GM19324 (cell line): ENCODE measurements around the gene NMT2.

Experiments
- ATAC-seq: cut with Tn5 transposase; IDR thresholded peaks from one replicate; pipeline ENCODE4 v1.9.1; 2021; ENCODE audit warnings: mild to moderate bottlenecking, moderate library complexity; ENCODE audit not compliant: unreplicated experiment, low FRiP score

The NMT2 gene

DNA sequence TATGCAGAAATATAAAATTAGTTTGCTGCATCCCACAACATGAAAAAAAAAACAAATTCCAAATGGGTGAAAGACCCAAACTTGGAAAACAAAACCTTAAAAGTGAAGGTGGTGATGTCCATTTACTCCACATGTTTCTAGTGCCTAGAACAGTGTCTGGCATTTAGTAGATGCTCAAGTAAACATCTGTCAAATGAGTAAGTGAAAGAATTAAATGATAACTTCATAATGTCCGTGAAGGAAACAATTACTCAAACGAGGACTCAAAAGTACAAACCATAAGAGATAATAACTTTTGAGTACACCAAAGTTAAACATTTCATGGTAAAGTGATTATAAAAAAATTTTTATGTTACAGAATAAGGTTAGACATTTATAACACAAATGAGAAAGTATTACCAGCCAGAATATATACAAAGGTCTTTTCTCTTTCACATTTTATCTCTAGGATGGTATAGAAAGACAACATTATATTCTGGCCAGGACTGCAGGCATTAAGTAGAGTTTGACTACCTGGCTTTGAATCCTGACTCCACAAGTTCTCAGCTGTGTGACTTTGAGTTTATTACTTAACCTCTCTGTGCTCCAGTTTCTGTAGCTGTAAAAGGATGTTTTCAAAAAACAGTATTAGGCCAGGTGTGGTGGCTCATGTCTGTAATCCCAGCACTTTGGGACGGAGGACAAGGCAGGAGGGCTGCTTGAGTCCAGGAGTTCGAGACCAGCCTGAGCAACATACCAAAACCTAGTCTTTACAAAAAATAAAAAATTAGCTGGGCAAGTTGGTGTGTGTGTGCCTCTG is 20.7 kb downstream of the NMT2 start:
- no peak for ATAC-seq

DNA sequence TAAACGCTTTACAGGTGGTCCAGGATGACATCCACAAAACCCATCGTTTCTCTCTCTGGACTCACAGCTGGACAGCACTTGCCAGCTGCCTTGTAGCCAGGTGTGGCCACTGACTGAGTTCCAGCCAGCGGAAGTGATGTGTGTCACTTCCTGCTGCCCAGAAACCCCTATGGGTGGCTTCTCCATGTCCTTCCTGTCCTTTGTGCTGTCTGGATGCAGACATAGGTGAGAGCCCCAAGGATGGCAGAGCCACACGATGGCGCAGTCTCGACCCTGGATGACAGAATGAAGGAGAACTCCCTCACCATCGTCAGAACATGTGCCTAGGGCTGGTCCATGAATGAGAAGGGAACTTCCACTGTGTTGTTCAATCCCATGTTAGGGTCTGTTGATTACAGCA is 22.1 kb downstream of the NMT2 start:
- ATAC-seq: no peak

DNA sequence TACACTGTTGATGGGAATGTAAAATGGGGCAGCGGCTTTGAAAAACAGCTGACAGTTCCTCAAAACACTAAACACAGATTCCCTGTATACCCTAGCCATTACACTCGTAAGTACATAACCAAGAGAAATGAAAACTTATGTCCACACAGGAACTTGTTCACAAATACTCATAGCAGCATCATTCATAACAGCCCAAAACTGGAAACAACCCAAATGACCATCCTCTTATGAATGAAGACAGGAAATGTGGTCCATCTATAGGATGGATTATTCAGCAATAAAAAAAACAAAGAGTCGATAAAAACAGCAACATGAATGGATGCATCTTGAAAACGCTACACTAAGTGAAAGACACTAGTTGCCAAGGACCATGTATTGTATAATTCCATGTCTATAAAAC is 23.7 kb downstream of the NMT2 start:
- no peak for ATAC-seq

DNA sequence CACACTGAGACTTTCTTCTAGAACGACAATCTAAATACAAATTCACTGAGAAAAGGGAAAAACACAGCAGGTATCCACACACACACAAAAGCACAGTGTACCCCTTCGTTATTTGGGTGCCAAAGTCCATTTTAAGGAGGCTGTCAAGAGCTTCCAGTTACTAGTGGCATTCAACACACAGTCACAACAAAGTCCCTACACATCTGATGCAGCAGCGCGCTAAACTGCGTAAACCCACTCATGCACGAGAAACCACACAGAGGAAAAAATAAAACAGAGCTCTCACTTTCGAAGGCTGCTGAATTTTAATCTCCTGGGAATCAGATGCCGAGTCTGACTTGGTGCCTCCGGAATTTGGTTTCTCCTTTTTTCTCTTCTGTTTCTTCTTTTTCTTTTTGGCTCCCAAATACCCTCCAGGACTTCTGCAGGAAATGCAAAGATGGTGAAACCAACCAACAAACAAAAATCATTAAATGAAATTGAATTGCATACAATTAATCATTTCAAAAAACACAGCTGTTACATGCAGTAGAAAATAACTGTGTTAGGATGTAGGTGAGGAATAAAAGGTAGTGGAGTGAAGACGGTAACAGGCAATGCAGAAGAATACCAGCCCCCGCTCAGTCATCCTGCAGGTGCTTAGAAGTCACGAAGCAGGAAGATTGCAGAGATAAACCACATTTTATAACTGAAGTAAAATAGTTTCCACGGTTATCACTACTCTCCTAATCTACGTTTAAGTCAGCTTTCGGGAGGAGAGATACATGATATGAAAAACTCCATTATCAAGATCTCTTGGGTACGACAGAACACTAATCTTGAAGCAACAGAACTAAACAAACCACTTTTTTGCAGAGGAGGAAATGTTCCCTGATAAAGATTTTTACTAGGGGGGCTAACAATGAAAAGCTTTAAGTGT is 27.1 kb downstream of the NMT2 start:
- ATAC-seq: peak; percentile 76

DNA sequence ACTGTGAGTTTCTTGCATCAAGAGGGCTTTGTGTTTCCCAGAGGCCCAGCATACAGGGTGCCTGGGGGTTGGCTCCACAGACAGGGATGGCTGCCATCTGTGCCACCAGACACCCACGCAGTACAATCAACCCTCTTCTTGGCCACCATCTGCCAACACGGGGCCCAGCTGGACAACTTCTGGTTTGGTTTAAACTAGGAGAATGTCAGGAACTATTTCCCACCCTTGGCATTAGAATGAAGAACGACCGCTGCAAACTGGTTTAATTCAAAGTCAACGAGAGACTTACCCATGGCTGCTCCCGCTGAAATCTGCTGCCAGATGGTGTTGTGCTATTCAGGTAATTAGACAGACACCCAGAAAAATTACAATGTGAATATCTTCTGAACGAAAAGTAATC is 27.8 kb downstream of the NMT2 start:
- ATAC-seq: no peak

DNA sequence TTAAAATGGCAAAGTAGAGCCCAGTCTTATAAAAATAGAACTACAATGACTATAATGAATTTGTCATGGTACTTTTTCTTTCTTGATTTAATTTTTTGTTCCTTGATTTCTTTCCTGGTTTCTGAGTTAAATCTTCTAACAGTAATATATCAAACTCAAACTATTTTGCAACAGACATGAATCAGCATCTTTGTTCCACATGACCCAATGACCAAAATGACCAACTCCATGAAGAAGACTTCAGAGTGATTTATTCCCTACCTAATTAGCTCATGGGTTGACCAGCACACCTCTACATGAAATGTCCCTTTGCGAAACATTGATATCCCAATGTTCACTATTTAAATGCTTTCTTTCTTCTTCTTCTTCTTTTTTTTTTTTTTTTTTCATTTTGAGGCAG is 30.9 kb downstream of the NMT2 start:
- no peak for ATAC-seq

DNA sequence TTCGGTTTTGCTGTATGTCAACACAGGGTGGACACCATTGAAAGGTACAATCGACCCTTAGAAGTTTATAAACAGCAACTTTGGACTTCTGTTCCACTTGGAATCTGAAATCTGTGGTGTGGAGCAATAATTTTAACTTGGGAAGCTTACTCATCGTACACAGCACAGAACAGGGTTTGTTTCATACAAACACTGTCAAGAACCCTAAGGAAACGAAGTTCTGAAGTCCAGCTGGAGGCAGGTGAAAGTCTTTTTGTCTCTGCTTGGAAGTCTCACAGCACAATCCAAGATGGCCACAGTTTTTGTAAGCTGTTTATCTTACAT is 31.5 kb downstream of the NMT2 start:
- no peak for ATAC-seq

DNA sequence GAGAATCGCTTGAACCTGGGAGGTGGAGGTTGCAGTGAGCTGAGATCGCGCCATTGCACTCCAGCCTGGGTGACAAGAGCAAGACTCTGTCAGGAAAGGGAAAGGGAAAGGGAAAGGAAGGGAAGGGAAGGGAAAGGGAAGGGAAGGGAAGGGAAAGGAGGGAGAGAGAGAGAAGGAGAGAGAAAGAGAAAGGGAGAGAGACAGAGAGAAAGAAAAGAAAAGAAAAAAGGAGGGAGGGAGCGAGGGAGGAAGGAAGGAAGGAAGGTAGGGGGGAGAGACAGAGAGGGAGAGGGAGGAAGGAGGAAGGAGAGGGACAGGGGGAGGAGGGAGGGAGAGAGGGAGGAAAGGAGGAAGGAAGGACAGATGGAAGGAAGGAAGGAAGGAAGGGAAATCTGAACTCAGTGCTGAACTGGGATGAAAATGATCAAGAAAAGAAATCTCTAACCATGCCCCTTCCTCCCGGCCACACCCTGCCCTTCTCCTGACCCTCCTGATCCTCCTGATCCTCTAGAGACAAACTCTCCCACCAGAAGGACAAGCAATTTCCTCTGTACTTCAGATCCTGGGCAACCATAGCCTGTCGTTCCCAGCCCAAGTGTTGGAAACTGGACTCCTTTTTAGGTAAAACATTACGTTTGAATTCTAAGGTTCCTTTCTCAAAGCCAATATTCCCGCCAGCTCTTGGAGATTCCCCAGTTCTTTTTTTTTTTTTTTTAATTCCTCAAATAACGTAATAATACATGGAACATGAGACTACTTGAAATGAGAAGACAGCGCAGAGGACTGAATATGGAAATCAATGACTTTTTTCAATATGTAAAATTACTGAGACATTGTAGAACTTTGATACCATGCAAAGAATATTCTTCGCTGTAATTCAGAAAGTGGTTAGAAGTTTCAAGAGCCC is 32.1 kb downstream of the NMT2 start:
- no peak for ATAC-seq

DNA sequence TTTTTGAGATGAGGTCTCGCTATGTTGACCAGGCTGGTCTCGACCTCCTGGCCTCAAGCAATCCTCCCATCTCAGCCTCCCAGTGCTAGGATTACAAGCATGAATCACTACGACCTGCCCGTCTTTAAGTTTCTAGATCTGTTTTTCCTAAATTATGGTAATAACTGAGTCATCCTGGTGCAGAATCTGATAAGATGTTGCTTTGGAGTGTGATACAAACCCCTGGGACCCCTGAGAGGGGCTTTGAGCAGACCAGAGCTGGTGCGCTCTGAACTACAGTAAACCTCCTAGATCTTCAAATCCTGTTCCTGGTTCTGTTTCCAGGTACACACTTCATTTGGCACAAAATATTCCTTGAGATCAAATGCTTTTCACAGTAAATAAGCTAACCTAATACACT is 37.2 kb downstream of the NMT2 start:
- no peak for ATAC-seq

DNA sequence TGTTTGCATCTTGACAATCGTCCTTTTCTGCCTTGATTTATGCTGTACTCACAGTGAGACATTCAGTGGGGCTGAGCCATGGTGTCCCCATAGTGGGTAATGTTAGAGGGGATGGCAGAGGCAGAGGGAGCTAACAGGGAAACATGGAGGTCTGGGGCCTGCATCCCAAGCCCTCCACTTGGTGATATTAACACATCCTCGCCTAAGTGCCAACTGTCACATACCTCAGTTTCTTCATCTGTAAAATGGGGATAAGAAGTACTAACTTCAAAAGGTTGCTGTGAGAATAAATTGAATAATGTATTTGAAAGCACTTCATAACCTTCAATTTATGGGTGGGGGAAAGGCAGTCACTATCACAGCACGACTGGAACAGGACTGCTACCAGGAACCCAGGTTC is 43.6 kb downstream of the NMT2 start:
- no peak for ATAC-seq

DNA sequence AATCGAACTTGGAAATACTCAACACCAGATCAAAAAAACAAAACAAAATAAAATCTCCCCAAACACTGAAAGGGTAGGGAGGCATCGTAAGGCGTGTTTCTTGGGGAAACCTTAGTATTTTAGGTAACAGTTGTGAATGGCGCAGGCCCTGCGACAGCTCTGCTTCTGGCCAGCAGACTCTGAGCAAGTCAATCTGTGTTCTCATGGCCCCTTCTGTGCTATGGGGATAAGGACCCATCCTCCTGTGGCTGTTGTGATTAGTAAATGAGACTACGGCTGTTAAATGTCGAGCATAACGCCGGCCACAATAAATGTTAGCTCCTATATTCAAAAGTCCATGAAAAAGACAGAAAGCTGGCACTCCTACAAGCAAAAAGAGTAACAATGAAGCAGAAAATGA is 44.3 kb downstream of the NMT2 start:
- ATAC-seq: no peak

DNA sequence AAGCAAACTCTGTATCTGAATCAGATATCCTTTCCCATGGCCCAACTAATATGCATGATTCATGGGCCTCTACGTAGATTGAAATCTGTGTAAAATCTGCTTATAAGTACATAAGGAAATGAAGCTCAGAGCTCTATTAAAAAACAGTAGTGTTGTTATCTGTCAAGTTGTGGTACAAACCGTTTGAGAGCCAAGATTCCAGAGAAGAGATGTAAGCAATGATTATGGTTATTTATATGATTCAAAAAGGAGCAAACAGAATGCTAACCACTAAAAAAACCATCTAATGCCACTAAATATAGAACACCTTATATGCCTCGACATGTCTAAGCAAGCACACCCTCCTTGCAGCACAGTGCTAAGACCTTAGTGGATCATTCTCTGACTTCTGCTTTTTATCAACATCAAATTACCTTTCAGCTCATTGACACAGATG is 44.7 kb downstream of the NMT2 start:
- ATAC-seq: no peak

DNA sequence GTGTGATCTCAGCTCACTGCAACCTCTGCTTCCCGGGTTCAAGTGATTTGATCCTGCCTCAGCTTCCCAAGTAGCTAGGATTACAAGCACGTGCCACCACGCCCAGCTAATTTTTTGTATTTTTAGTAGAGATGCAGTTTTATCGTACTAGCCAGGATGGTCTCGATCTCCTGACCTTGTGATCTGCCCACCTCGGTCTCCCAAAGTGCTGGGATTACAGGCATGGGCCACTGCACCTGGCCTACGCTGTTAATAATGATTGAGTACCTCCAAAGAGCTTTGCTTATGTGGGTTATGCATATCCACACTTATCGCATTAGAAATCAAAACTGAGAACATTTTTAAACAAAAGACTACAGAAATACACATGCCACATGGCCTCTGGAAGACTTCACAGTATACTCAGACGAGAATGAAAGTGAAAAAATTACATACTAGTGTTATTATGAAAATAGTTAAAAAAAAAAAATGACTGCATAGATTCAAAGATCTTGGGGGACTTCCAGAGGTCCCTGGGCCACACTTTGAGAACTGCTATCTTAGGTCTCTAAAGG is 45.9 kb downstream of the NMT2 start:
- peak; percentile 89 for ATAC-seq

DNA sequence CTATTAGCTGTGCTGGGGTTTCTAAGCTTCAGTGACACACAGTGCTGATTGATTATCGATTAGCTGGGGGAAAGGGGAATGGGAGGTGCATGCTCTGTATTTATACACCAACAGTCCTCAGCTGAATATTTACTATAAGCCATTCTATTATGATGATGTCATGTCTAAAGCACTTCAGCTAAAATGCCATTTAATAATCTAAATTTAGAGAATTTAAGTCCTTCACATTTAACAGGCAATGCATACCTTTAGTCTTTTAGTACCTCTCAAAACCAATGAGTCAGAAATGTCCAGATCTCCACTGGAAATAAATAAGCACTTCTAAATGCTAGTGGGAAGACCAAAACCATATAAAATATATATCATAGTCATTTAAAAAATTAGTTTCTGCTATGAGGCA is 46.8 kb downstream of the NMT2 start:
- ATAC-seq: no peak

DNA sequence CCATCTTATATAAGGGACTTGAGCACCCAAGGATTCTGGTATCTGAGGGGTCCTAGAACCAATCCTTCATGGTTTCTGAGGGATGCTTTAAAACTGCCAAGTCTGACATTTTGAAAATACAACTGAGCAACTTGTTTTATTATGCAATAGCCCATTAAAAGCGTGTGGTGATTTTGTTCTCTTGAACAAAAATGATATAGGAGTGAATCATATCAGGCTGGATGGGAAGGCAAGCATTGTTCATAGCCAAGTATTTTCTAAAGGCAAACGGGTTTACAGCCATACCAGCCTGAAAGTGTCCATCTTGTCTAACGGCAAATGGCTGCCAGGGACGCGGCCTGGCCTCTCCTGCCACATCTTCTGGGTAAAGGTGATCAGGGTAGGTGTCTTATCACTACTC is 48.0 kb downstream of the NMT2 start:
- ATAC-seq: no peak

DNA sequence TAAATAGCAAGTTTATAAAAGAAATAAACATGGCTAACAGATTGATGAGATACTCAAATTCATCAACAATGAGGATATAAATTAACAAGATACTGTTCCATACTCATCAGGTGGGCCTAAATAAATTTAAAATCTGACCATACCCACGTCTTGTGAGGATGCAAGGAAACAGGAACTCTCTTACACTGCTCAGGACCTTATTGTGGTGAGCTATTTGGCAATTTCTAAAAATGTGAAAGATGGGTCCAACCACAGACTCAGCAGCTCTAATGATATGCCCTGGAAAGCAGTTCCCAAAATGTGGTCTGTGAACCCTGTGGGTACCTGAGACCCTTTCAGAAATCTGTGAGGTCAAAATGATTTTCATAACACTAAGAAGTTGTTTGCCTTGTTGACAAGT is 49.9 kb downstream of the NMT2 start:
- no peak for ATAC-seq

DNA sequence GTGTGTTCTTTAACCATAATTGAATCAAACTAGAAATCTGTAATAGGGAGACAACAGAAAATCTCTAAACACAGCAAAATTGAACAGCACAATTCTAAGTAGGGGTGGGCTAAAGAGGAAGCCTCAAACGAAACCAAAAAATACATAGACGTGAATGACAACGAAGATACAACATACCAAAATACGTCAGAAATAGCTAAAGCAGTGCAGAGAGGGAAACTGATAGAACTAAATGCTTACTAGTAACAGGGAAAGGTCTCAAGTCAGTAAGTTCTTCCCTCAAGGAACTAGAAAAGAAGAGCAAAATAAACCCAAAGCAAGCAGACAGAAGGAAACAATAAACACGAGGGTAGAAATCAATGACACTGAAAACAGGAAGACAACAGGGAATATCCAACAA is 52.3 kb downstream of the NMT2 start:
- no peak for ATAC-seq

DNA sequence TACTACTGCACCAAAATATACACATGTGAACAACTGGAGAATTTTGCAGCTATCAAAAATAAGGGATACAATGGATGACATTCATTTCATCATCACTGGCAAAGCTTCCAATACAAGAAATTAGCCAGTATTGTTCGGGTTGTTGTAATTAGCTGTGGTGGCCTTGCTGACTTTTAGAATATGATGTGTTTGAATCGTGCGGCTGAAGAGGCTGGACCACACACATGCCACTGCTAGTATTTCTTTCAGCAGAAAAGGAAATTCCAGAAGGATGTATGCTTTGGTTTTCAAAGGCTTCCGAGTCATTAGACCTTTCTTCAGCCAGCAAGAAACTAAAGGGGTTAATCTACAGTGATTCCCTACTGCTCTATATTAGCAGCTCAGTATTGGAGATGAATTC is 54.7 kb downstream of the NMT2 start:
- no peak for ATAC-seq

DNA sequence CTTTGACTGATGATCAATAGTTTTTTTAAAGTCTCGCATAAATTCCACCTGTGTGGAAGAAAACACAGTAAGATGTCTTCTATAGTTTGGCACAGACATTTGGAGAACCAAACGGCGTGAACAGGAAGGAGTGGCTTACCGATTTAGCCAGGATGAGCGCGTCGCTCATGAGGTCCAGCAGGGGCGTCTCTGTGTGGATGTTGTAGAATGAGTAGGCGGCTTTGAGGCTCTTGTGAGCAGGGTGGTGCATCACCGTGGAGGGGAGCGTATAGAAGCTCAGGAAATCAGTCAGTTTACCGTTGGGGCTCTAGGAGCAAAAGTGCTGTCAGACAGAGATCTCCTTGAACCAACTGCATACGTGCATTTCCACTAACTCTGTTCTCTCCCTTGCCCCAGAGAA is 55.8 kb downstream of the NMT2 start:
- no peak for ATAC-seq

DNA sequence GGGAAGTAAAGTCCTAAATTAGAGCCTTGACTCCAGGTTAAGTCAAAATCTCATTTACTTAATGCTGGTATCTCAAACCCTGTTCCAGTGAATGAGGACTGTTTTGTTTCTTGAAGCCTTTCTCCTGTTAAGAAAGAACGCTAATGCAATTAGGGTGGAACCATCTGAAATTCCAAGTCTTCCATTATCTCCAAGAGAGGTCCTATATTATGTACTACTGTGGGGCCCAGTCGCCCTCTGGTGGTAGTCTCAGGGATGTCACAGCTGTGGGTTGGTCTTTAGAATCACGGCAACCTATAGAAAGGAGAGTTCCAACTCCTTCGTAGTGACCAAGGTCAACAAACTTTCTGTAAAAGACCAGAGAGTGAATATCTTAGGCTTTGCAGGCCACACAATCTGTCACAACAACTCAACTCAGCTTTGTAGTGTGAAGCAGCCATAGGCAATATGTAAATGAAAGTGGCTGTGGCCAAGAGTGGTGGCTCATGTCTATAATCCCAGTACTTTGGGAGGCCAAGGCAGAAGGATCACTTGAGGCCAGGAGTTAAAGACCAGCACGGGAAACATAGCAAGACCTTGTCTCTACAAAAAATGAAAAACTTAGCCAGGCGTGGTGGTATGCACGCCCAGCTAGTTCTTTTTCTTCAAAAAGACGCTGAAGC is 62.0 kb downstream of the NMT2 start:
- peak; percentile 59 for ATAC-seq
